HG02870 (cell line): ENCODE results near the gene SPNS2.

Experiments
- ATAC-seq: cut with Tn5 transposase; IDR thresholded peaks from one replicate; pipeline ENCODE4 v1.9.1; 2021; ENCODE audit warnings: mild to moderate bottlenecking, moderate library complexity; ENCODE audit not compliant: unreplicated experiment

SPNS2 gene

DNA sequence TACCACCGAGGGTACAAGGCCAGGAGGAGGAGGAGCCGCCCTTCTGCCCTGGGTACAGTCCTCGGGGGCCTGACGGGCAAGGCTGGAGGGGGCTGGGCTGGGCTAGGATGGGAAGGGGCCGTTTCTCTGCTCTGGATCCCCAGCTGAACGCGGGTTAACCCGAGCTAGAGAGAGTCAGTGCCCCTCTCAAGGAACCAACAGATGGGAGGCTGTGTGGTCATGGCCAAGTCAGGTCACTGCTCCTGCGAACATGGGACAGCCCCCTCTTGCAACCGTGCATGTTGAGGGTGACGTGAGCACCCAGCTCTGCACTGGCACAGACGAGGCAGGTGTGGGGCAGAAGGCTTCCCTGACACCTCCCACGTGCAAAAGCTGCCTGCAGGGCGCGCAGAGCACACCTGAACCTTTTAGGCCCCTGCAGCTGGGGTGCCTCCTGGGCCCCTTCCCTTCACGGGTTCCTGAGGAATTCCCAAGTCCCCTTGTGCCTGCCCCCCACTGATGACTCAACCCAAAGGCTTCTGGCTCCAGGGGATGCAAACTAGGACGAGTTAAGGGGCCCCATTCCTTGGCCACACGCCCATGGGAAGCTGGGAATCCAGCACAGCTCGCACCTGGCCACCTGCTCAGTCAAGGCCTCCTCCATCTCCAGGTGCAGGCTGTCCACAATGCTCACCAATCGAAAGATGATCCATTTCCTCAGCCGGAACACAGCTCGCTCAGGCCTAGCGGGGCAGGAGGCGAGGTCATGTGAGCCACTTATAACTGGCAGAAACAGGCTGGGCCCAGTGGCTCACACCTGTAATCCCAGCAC is 50.2 kb downstream of the SPNS2 start:
- ATAC-seq: no peak

DNA sequence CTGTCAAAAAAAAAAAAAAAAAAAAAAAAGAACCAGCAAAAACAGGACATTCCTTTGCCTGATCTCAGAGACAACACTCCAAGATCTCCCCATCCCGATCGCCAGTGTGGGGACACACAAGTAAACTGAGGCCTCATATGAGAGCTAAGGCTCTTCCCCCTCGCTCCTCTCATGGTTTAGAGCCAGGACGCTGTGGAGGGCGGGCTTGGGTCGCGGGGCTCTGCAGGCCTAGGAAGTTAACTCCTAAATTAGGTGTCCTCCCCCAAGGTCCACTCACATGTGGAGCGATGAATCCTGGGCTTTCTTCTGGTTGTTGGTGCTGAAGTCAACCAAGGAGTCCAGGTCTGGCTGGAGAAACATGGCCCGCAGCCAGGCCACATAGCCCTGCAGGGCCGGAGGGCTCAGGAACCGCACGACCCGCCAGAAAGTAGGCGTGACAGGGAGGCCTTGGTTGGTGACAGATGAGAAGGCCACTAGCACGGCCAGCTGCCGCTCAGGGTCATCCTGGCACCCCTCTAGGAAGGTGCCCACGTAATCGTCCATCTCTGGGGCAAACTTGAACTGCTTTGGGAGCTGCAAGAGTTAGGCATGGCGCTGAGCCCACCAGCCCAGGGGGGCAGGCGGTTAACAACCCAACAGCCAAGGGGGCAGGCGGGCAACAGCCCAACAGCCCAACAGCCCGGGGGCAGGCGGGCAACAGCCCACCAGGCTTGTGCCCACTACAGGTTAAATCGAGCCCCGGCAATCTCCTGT is 51.3 kb downstream of the SPNS2 start:
- no peak for ATAC-seq

DNA sequence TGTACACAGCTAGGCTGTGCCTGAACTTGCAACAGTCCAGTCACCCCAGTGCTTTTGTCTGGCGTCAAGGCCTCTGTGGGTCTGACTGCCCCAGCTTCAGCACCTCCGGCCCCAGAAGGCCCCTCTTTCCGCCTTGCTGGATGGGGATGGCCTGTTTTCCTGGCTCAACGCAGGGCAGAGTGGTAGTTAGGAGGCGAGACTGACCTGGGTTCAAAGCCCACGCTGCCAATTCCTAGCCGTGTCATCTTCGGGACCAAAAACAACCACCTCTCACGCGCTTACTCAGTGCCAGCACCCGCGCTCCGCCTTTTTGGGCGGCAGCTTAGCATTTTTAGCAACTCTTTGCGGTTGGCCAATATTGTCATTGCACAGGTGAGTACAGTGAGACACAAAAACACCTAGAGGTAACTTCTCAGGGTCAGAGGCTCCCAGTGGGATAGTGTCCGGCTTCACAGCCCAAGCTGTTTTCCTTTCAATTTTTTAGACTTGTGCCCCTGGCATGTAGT is 51.9 kb downstream of the SPNS2 start:
- no peak for ATAC-seq

DNA sequence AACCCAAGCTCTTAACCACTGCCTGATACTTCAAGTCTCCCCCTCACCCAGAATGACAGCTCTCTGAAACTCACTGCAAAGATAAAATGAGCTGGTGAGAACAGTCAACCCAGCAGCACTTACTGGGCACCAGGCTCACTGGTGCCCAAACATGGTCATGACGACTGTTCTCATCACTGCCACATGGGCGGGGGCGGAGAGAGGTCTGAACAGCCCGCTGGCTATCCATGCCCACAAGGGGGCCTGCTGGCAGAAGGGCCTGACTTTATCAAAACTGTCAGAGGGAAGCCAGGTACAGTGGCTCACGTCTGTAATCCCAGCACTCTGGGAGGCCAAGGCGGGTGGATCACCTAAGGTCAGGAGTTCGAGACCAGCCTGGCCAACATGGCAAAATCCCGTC is 52.5 kb downstream of the SPNS2 start:
- ATAC-seq: no peak

DNA sequence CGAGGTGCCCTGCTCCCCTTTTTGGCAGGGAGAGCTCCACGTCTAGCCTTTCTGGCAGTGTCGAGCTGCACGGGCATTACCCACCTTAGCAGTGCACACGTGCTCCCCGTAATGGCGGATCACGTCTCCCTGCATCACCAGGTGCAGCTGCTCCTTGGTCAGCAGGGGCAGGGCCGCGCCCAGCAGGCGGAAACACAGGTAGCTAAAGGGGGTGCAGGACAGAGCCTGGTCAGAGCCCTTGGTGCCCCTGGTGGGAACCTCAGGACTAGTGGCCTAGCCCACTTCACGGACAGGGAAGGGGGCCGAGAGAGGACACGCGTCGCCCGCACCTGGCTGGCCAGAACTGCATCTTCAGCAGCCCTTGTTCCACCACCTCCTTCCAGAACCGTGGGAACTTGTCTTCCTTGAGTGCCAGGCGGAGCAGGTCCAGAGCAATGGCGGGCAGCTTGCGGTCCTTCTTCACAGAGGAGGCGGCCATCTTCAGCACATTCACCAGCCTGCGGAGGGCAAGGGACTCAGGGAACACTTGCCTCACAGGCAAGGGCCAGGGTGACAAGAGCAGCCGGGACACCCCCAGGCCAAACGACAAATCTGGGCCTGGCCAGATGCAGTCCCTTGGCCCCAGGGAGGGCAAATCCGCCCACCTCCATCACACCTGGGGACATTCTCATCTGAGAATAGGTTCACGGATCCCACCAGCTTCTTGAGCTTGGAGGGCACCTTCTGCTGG is 53.3 kb downstream of the SPNS2 start:
- ATAC-seq: no peak

DNA sequence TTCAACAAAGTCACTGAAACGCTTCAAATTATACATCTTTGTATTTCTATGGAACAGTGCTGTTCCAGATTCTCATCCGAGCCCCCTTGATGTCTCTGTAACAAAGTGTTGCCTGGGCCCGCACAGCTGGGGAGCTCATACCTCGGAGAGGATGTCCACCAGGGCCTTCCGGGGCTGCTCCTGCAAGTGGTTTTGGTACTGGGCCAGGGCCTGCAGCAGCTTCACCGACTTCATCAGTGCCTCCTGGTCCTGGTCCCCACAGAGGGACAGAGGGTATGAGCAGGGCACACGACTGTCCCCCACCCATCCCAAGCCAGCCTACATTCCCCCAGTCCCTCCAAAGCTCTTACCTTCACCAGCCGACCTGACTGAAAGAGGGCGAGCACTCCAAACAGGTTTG is 55.0 kb downstream of the SPNS2 start:
- no peak for ATAC-seq

DNA sequence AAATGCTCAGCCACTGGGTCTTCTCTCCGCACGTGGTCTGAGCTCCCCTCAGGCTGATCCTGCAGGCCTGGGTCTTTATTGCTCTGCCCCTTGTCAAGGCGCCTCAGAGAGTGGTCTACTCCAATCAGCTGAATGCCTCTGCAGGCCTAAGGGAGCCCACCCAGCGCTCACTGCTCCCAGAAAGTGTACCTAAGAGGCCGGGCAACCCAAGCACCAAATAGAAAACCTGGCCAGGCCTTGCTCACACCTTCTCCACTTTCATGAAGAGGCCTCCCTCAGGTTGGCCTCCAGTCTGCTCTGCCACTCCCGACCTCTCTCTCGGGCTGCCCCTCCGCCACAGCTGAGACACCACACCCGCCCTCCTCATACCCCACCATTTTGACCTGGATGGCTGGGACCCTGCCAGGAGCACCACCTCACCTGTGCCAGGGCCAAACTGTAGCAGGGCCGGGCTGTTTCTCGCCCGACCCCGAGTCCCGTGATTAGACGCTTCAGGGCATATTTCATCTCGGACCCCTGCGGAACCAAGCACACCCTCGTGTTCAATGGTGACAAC is 55.8 kb downstream of the SPNS2 start:
- ATAC-seq: no peak

DNA sequence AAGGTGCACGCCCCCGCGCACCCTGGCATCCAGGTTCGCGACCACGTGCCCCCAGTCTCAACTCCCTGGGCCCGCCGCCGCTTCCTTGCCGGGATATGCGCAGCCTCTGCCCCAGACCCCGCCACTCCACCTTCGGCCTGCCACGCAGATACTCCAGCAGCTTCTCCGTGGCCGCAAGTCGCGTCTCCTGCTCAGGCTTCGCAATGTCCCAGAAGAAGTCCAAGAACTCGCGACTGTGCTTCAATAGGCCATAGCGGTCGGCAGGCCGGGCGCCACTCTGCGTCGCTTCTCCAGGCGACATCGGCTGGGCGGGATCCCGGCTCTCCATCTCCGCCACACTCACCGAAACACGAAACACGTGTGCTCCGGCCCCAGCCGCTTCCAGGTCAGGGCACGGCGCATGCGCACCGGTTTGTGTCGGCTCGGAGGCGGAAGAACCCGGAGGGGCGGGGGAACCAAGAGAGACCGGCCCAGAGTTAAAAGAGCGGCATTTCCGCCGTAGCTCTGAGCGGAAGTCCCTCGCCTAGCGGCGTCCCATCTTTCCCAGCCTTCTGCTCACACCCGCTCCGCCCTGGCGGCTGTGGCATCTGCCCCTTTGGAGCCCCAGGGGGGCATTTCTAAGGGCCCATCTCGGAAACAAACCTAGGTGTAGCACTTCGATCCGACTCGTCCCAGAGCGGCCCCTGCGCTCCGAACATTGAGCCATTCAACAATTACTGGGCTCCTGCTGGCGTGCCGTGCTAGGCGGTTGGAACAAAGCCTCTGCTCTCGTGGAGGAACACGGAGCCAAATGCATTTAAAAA is 56.5 kb downstream of the SPNS2 start, which contains the start of gene MYBBP1A:
Gene MYBBP1A, minus strand, starts transcription at position 388 of the 803 bp plus-strand sequence. Its CDS starts 60 bp downstream, at position 328.
- ATAC-seq: peak; percentile 89

DNA sequence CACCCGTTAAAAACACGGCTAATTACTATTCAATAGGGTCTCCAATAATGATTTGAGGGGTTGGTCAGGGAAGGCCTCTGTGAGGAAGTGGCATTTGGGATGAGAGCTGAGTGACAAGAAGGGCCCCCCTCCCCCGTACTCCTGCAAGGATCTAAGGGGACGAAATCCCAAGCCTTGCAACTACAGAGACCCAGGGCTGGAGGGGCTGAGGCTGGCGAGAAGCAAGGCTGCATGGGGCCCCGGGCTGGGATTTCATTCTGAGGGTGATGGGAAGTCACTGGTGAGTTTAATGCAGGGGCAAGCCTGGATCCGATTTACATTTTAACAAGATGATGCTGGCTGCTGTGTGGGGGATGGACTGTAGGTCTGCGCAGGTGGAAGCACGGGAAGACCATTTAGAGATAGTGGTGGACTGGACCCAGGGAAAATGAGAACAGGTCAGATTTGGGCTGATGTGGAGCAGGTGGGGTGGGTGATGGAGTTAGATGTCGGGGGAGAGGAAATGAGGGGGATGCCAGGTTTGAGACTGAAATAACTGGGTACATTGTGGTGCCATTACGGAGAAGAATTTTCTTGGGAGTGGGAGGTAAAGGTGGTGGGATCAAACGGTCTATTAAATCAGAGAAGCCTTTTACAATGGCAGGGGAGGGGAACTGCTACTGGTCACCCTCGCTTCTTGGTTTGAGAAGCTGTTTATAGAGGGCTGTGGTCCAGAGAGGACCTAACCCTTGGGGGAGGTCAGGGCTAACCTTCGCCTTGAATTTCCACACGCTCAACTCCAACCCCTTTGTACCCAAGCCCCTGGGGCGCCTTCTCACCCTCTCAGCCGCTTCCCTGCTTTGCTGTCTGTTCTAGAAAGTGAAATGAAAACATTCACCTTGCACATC is 57.4 kb downstream of the SPNS2 start:
- no peak for ATAC-seq

DNA sequence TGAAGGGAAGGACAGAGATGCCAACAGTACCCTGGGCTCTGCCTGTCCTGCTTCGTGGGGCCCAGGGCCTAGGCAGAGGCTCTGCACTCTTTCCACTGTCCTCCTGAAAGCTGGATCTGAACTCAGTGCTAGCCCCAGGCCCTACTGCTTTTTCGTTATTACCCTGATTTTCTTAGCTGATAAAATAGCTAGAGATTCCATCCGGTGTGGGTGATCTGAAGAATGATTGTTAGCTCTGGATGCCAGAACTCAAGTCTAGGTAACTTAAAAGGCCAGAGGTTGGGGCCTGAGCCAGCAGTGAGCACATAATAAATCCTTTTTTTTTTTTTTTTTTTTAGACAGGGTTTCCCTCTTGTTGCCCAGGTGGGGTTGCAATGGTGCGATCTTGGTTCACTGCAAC is 58.3 kb downstream of the SPNS2 start:
- ATAC-seq: no peak

DNA sequence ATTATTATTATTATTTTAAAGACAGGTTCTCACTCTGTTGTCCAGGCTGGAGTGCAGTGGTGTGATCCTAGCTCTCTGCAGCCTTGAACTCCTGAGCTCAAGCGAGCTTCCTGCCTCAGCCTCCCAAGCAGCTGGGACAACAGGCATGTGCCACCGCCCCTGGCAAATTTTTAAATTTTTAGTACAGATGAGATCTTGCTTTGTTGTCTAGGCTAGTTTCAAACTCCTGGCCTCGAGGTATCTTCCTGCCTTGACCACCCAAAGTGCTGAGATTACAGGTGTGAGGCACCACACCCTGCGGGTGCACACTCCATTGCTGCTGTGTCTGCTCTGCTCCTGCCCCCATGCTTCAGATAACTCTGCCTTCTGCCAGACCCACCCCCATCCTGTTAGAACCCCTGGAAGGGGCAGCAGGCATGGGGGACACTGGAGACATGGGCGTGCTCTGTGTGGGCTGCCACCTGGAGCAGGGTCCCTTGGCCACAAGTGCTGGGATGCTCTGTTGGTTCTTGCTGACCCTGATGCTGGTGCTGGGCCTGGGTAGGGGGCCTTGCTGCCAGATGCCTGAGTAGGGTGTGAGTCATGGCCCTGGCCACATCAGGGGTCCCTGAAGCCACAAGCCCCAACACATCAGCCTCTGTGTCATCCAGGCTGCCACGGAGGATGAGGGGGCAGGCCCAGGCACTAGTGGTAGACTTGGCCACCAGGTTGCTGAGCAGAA is 59.1 kb downstream of the SPNS2 start:
- no peak for ATAC-seq

DNA sequence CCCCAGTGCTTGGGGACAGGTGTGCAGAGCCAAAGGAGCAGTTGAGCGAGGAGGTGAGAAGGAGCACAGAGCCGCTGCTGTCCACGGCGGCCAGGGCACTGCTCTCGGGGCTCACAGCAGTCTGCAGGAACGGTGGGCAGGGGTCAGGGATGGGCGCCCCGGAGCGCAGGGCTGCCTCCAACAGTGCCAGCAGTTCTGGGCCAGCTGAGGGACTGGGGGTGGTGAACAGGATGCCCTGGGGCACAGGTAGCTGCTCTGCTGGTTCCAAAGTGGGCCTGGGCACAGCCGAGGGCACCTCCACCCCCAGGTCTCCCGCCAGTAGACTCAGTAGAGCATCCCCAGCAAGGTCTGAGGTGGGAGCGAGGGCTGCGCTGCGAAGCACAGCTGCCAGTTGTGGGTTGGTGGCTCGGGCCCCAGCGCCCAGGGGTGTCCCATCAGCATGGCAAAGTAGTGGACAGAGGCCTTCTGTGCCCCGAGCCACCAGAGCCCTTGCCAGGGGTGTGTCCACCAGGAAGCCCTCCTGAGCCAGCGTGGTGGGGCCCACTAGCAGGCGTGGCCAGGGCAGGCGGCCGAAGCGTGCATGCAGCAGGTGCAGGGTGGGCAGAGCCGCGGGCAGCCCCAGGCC is 59.8 kb downstream of the SPNS2 start:
- ATAC-seq: no peak

DNA sequence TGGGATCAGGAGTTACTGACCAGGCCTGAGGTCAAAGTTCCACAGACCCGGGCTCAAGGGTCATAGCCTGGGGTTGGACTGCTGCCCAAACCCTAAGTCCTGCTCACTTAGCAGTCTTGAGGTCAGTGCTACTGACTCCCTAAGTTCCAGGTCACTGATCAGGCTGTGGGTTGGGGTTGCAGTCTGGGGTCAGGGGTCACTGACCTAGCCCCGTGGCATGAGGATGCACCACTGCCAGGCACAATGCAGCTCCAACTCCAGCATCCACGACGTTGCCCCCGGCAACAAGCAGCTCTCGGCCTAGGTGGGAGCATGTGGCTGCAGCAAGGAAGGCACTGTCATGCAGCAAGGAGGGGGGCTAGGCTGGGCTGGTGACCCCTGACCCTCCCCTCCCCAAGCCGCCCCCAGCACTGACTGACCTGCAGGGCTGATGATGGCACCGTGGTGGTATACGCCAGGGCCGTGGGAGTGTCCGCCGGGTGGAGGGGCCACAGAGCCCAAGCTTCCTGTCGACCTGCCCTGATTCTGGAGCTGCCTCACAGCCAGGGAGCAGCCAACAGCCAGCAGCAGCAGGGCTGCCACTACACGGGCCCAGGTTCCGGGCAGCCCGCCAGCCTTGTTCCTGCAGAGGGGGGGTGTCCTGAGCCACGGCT is 60.6 kb downstream of the SPNS2 start:
- no peak for ATAC-seq

DNA sequence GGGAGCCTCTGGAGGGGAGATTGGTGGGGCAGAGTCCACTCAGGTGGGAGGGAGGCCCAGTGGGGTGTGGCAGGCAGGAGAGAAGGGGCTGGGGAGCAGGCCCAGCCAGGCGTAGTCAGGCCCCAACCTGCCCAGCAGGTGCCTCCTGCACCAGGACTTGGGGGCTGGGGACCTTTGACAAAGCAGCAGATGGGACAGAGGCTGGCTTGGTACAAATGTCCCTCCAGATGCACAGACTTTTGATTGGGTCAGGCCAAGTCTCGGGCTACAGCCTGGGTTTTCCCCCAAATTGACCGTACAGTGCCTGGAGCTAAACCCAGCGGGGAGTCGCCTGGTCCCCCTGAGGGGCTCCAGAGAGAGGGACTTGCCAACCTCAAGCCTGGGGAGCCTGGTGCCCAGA is 61.3 kb downstream of the SPNS2 start:
- no peak for ATAC-seq

DNA sequence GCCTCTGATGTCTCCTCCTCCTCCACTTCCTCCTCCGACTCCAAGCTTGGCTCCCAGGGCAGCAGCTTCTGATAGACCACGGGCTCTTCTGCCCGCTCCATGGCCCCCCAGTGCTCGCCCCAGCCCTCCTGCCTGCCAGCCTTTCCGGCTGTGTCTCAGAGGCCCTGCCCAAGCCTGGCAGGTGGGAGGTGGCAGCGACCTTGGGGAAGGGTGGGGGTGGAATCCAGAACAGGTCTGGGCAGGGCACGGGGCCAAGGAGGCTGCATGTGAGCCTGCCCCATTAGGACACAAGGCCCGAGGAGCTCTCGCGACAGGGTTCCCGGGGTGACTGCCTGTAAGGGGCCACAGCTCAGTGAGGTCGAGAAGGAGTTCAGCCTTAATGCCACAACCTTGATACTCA is 61.7 kb downstream of the SPNS2 start, which contains the start of gene GGT6:
Gene GGT6, minus strand, starts transcription at position 157 of the 400 bp plus-strand sequence. Its CDS starts 56 bp downstream, at position 101.
- ATAC-seq: no peak

DNA sequence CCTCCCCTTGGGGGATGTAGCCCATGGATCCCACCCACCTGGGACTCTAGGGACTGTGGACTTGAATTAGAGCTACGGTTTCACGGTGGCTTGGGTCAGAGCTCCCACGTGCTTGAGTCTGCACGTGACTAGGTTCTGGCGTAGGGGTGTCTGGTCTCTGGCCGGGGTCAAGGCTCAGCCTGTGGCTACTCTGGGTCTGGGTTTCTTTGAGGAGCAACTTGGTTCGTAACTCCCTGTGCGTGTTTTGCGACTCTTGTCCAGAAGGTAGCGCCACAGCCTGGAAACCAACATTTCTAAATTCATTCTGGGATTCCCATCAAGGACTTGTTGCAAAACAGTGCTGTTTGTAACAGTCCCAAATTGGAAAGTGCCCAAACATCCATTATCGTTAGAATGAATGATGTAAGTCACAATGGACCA is 62.2 kb downstream of the SPNS2 start:
- no peak for ATAC-seq
